H9 (cell line): ENCODE results near the gene ZFAND3. TPM values are rescaled to one million over a fixed set of nuclear protein-coding genes. Genes with fewer than 3 reads are reported as not detected.

ENCODE experiments used
- DNase-seq: peaks from one replicate; pipeline ENCODE4 v3.0.0-alpha.2; 2017
- H2AFZ ChIP-seq: one replicate; pipeline ENCODE4 v1.6.1; 2013; ENCODE audit warnings: mild to moderate bottlenecking, low read length, control low read depth, moderate library complexity
- H2AK5ac ChIP-seq: 2 replicates; pipeline ENCODE4 v1.6.1; 2013; ENCODE audit warnings: low read length, control low read depth, mixed read lengths; ENCODE audit not compliant: insufficient read length
- H2BK120ac ChIP-seq: one replicate; pipeline ENCODE4 v1.6.1; 2013; ENCODE audit warnings: low read depth, mild to moderate bottlenecking, low read length, control low read depth, inconsistent platforms; ENCODE audit not compliant: poor library complexity, severe bottlenecking
- H2BK12ac ChIP-seq: 2 replicates; pipeline ENCODE4 v1.6.1; 2013; ENCODE audit warnings: low read length, control low read depth, mixed read lengths, low read depth; ENCODE audit not compliant: insufficient read length
- H2BK15ac ChIP-seq: 2 replicates; pipeline ENCODE4 v1.6.1; 2013; ENCODE audit warnings: low read depth, low read length, control low read depth
- H2BK20ac ChIP-seq: one replicate; pipeline ENCODE4 v1.6.1; 2013; ENCODE audit warnings: low read depth, mild to moderate bottlenecking, low read length, control low read depth, inconsistent platforms; ENCODE audit not compliant: poor library complexity, severe bottlenecking
- H2BK5ac ChIP-seq: 2 replicates; pipeline ENCODE4 v1.6.1; 2013; ENCODE audit warnings: low read length, control low read depth, mixed read lengths; ENCODE audit not compliant: insufficient read length
- H3K14ac ChIP-seq: 2 replicates; pipeline ENCODE4 v1.6.1; 2013; ENCODE audit warnings: low read length, control low read depth; ENCODE audit not compliant: insufficient read depth
- H3K18ac ChIP-seq: 2 replicates; pipeline ENCODE4 v1.6.1; 2013; ENCODE audit warnings: low read depth, mild to moderate bottlenecking, mixed read lengths, low read length, control low read depth; ENCODE audit not compliant: insufficient read length
- H3K23ac ChIP-seq: 2 replicates; pipeline ENCODE4 v1.6.1; 2013; ENCODE audit warnings: low read length, control low read depth, mixed read lengths, low read depth; ENCODE audit not compliant: insufficient read length
- H3K23me2 ChIP-seq: 2 replicates; pipeline ENCODE4 v1.6.1; 2013; ENCODE audit warnings: low read depth, mild to moderate bottlenecking, mixed read lengths, low read length, control low read depth; ENCODE audit not compliant: insufficient read length, poor library complexity, severe bottlenecking
- H3K27ac ChIP-seq: 2 replicates; pipeline ENCODE4 v1.5.1; 2013; ENCODE audit warnings: low read length, control low read depth, mixed read lengths, low read depth; ENCODE audit not compliant: insufficient read length
- H3K27me3 ChIP-seq: 2 replicates; pipeline ENCODE4 v1.6.1; 2013; ENCODE audit warnings: low read length, control low read depth, inconsistent platforms; ENCODE audit not compliant: insufficient read depth
- H3K4ac ChIP-seq: 2 replicates; pipeline ENCODE4 v1.6.1; 2013; ENCODE audit warnings: low read depth, mild to moderate bottlenecking, control low read depth, inconsistent platforms, low read length, moderate library complexity
- H3K4me1 ChIP-seq: 2 replicates; pipeline ENCODE4 v1.6.1; 2013; ENCODE audit warnings: low read length, control low read depth, inconsistent platforms; ENCODE audit not compliant: insufficient read depth
- H3K4me2 ChIP-seq: 2 replicates; pipeline ENCODE4 v1.6.1; 2013; ENCODE audit warnings: low read length, control low read depth, mixed read lengths; ENCODE audit not compliant: insufficient read length, insufficient read depth
- H3K56ac ChIP-seq: 2 replicates; pipeline ENCODE4 v1.6.1; 2013; ENCODE audit warnings: low read depth, mild to moderate bottlenecking, mixed read lengths, low read length, control low read depth; ENCODE audit not compliant: insufficient read length
- H3K79me1 ChIP-seq: 2 replicates; pipeline ENCODE4 v1.6.1; 2013; ENCODE audit warnings: low read depth, mild to moderate bottlenecking, moderate library complexity, low read length, control low read depth, inconsistent platforms; ENCODE audit not compliant: insufficient read depth, poor library complexity, severe bottlenecking
- H3K79me2 ChIP-seq: 2 replicates; pipeline ENCODE4 v1.6.1; 2013; ENCODE audit warnings: low read length, control low read depth, inconsistent platforms; ENCODE audit not compliant: insufficient read depth
- H3K9ac ChIP-seq: 2 replicates; pipeline ENCODE4 v1.6.1; 2013; ENCODE audit warnings: low read length, control low read depth, mixed read lengths; ENCODE audit not compliant: insufficient read length; ENCODE audit errors: extremely low read depth
- H3K9me3 ChIP-seq: one replicate; pipeline ENCODE4 v1.6.1; 2013; ENCODE audit warnings: low read depth, low read length, inconsistent platforms; ENCODE audit not compliant: control insufficient read depth
- H3T11ph ChIP-seq: one replicate; pipeline ENCODE4 v1.6.1; 2013; ENCODE audit warnings: mild to moderate bottlenecking, low read length, control low read depth, inconsistent platforms
- H4K20me1 ChIP-seq: one replicate; pipeline ENCODE4 v1.6.1; 2013; ENCODE audit not compliant: control insufficient read depth, insufficient read length, insufficient read depth
- H4K5ac ChIP-seq: 2 replicates; pipeline ENCODE4 v1.6.1; 2013; ENCODE audit warnings: low read depth, mild to moderate bottlenecking, mixed read lengths, low read length, control low read depth; ENCODE audit not compliant: insufficient read length
- H4K8ac ChIP-seq: replicated peaks from 2 replicates; pipeline ENCODE4 v1.6.1; 2013; ENCODE audit warnings: low read length, control low read depth, mixed read lengths, low read depth; ENCODE audit not compliant: insufficient read length
- H4K91ac ChIP-seq: 2 replicates; pipeline ENCODE4 v1.6.1; 2013; ENCODE audit warnings: low read depth, mild to moderate bottlenecking, moderate library complexity, mixed read lengths, low read length, control low read depth; ENCODE audit not compliant: insufficient read length
- H3K27ac Mint-ChIP-seq, 3 experiments: 2 replicates in 2 of 3; 3 replicates in 1 of 3; pipeline ENCODE4 v1.8.0; 2020 to 2021; ENCODE audit warnings: mixed read lengths in 3 of 3, mild to moderate bottlenecking in 1 of 3, moderate library complexity in 1 of 3
- H3K27me3 Mint-ChIP-seq: 2 replicates; pipeline ENCODE4 v1.8.0; 2021; ENCODE audit warnings: low read depth, mild to moderate bottlenecking, moderate library complexity, mixed read lengths
- H3K36me3 Mint-ChIP-seq, 3 experiments: 2 replicates in 2 of 3; 3 replicates in 1 of 3; pipeline ENCODE4 v1.8.0; 2020 to 2021; ENCODE audit warnings: low read depth in 3 of 3, mixed read lengths in 3 of 3; ENCODE audit not compliant: insufficient read depth in 1 of 3
- H3K4me1 Mint-ChIP-seq, 2 experiments: 2 replicates each; pipeline ENCODE4 v1.8.0; 2020; ENCODE audit warnings: mixed read lengths in 2 of 2
- H3K4me3 Mint-ChIP-seq, 2 experiments: 2 replicates in 1 of 2; 3 replicates in 1 of 2; pipeline ENCODE4 v1.8.0; 2020 to 2021; ENCODE audit warnings: mild to moderate bottlenecking in 2 of 2, mixed read lengths in 2 of 2, moderate library complexity in 1 of 2
- H3K9me3 Mint-ChIP-seq, 2 experiments: 2 replicates in 1 of 2; 3 replicates in 1 of 2; pipeline ENCODE4 v1.8.0; 2020; ENCODE audit warnings: mild to moderate bottlenecking in 2 of 2, mixed read lengths in 2 of 2, moderate library complexity in 1 of 2
- WGBS: extraction: QIAGEN DNeasy Blood & Tissue Kit; methylation state at CpG from one replicate; pipeline ENCODE4 v1.1.7; 2013; ENCODE audit warnings: missing lambda C conversion rate, low lambda C conversion rate, mixed read lengths; ENCODE audit not compliant: insufficient read length; ENCODE audit errors: extremely low coverage; 5-methylcytosine and 5-hydroxymethylcytosine counted together
- total RNA-seq: library from RNA; stranded (reverse); gene quantifications from 2 replicates; pipeline ENCODE4 v1.2.1, GENCODE V29; 2021
- TF ChIP-seq, protein P1 (sequence below): fragments of 200-600 bp; sonication (generic); conservative IDR thresholded peaks from 3 replicates; pipeline ENCODE4 v1.8.0; 2021; ENCODE audit warnings: antibody characterized with exemption, mild to moderate bottlenecking

ZFAND3 gene
- total RNA-seq, 1 experiment from 2014 or later = 57.7 TPM

GRCh38 chr6:38179300-38179699 is 359.8 kb downstream of the ZFAND3 start:
- H3K4ac ChIP-seq = no peak overlapping the region

More at GRCh38 chr6:38179300-38179699, 359.8 kb downstream of the ZFAND3 start:
- no peaks in the 10 kb centered on the region for H3K36me3 Mint-ChIP-seq
- Histone ChIP-seq H3K23ac (no peak overlapping the region), H4K91ac (no peak overlapping the region), H3T11ph (no peak overlapping the region), H4K8ac (no peak overlapping the region), H3K18ac (no peak overlapping the region), H2BK5ac (no peak overlapping the region), H4K20me1 (no peaks in the 10 kb centered on the region), H3K4me1 (no peaks in the 10 kb centered on the region), H3K79me1 (no peaks in the 10 kb centered on the region), H3K4me2 (no peak overlapping the region), H4K5ac (no peak overlapping the region), H2BK20ac (no peak overlapping the region), H3K56ac (no peak overlapping the region), H3K9me3 (no peaks in the 10 kb centered on the region), H2BK12ac (no peak overlapping the region), H3K9ac (no peak overlapping the region), H3K27me3 (no peaks in the 10 kb centered on the region), H3K14ac (no peak overlapping the region), H2AFZ (no peak overlapping the region), H3K23me2 (no peaks in the 10 kb centered on the region), H3K27ac (no peak overlapping the region), H2AK5ac (no peak overlapping the region), H2BK120ac (no peak overlapping the region), H3K79me2 (no peaks in the 10 kb centered on the region), H2BK15ac (no peak overlapping the region)
- no peaks in the 10 kb centered on the region for H3K27me3 Mint-ChIP-seq
- no CpG with 5 or more reads among the region's 7 CpGs for WGBS
- H3K9me3 Mint-ChIP-seq = no peaks in the 10 kb centered on the region
- DNase-seq = peak; percentile 36
- no peak overlapping the region for H3K4me3 Mint-ChIP-seq
- TF ChIP-seq, protein P1, sequence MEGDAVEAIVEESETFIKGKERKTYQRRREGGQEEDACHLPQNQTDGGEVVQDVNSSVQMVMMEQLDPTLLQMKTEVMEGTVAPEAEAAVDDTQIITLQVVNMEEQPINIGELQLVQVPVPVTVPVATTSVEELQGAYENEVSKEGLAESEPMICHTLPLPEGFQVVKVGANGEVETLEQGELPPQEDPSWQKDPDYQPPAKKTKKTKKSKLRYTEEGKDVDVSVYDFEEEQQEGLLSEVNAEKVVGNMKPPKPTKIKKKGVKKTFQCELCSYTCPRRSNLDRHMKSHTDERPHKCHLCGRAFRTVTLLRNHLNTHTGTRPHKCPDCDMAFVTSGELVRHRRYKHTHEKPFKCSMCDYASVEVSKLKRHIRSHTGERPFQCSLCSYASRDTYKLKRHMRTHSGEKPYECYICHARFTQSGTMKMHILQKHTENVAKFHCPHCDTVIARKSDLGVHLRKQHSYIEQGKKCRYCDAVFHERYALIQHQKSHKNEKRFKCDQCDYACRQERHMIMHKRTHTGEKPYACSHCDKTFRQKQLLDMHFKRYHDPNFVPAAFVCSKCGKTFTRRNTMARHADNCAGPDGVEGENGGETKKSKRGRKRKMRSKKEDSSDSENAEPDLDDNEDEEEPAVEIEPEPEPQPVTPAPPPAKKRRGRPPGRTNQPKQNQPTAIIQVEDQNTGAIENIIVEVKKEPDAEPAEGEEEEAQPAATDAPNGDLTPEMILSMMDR = peak; percentile 41; the same call in 1 of the 3 replicates
- H3K4me1 Mint-ChIP-seq = peaks cover 20 to 36% of the 10 kb centered on the region in 2 experiments
- peak overlapping the region in 1 of 3 experiments; percentile 94; a peak in 1 of 7 replicates for H3K27ac Mint-ChIP-seq
